Psoas muscle (tissue), 8 donors: ENCODE measurements around the gene NR6A1. TPM values are rescaled to one million over a fixed set of nuclear protein-coding genes. Genes with fewer than 3 reads are reported as not detected.

ENCODE experiments used
- ATAC-seq, 4 donors: fragments of 200-7000 bp; cut with Tn5 transposase; one replicate each; pipeline ENCODE4 v1.9.1; 2020; ENCODE audit warnings: moderate library complexity in 3 of 4, mild to moderate bottlenecking in 2 of 4
- DNase-seq, 2 donors: peaks; one replicate each; pipeline ENCODE4 v3.0.0-alpha.2; 2020
- H3K27ac ChIP-seq: fragments of 200-600 bp; one replicate; pipeline ENCODE4 v1.8.0; 2022
- H3K27me3 ChIP-seq, 3 donors: fragments of 200-600 bp in 1 of 3; one replicate each; pipeline versions ENCODE4 v1.6.1 to v1.8.0; 2013 to 2022; ENCODE audit warnings: low read length in 2 of 3, mild to moderate bottlenecking in 2 of 3, moderate library complexity in 1 of 3; ENCODE audit not compliant: insufficient read depth in 3 of 3
- H3K36me3 ChIP-seq, 2 donors: fragments of 200-600 bp in 1 of 2; one replicate each; pipeline versions ENCODE4 v1.6.1 to v1.8.0; 2013 to 2022; ENCODE audit warnings: low read depth in 1 of 2, mild to moderate bottlenecking in 1 of 2, moderate library complexity in 1 of 2; ENCODE audit not compliant: insufficient read depth in 1 of 2
- H3K4me1 ChIP-seq: fragments of 200-600 bp; one replicate; pipeline ENCODE4 v1.8.0; 2022
- H3K4me3 ChIP-seq: fragments of 200-600 bp; one replicate; pipeline ENCODE4 v1.8.0; 2022; ENCODE audit warnings: mild to moderate bottlenecking
- H3K9me3 ChIP-seq: fragments of 200-600 bp; one replicate; pipeline ENCODE4 v1.8.0; 2022
- CTCF ChIP-seq: fragments of 200-600 bp; IDR thresholded peaks from one replicate; pipeline ENCODE4 v1.8.0; 2022; ENCODE audit warnings: antibody characterized with exemption
- WGBS, 3 donors: extraction: QIAGEN DNeasy Blood & Tissue Kit; methylation state at CpG; one replicate each; pipeline versions ENCODE4 v1.1.6 to v1.1.7; 2013; 5-methylcytosine and 5-hydroxymethylcytosine counted together
- intact Hi-C, 2 donors: fragments of 100-400 bp; cut with DNase I; formaldehyde crosslinking; loops; one replicate each; pipeline versions ENCODE4 v1.11.0 to v1.14.2; 2022
- polyA plus RNA-seq, 3 donors: library from polyadenylated mRNA; stranded (reverse); fragments of 200-250 nt; gene quantifications; one replicate each; pipeline ENCODE4 v1.2.3, GENCODE V29; 2013
- total RNA-seq, 4 donors: library from RNA; stranded (reverse); fragmentation: NEBNext Ultra II Directional in 2 of 4; extraction: Animal tissue kit (Norgen Biotek cat#: 25700) in 2 of 4; gene quantifications; one replicate each; pipeline versions ENCODE4 v1.2.1 to v1.2.4, GENCODE V29; 2021 to 2023
- donor health status: healthy with polysubstance abuse.
- donor health status: DM: no; HTN: no; CAD: no; lungs with moderate emphysema.
- donor health status: Bipolar disorder and iron deficiency.
- donor health status: healthy.
- donor health status: DM: yes; HTN: yes; CAD: no.
- donor health status: DM: no; HTN: no; CAD: no.
- donor health status: DM: no; HTN: no; CAD: no.
- donor health status: DM: yes; HTN: yes; CAD: no.

Gene NR6A1
- total and polyA plus RNA-seq, 7 donors: 0.32 to 2.6 (median 0.70) TPM

- no peaks in the 10 kb centered on the region for H3K36me3 ChIP-seq
- WGBS, 3 donors: 87 to 92% (median 91%) methylated on average over 3 of the region's 3 CpGs
- intact Hi-C loops: no loop called here
These were observed 77.7 kb downstream of the NR6A1 start for GRCh38 chr9:124693403-124693802.

DNA sequence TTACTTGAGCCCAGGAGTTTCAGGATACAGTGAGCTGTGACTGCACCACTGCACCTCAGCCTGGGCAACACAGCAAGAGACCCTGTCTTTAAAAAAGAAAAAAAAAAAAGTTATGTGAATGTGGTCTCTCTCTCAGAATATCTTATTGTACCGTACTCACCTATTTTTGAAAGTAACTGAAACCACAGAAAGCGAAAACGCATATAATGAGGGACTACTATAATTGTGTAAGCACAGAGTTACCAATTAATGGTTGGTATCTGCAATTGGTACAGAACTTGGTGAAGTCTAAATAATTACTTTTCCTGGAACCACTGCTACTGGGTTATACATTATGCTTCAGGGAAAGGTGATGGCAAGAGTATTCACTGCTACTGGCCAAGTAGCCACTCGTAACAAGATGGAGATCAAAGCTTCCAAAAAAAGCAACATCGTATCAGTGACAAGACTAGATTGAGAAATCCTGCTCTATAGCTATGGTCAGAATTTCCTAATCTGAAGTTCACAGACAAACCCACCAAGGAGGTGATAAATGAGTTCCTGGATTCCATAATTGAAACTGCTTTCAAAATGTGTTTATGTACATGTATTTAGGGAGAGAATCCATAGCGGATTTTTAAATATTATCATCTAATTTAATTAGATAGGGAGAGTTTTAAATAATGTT is 82.7 kb downstream of the NR6A1 start:
- ATAC-seq: no peak
- WGBS, 3 donors: 73 to 84% (median 77%) methylated on average over 6 of the region's 6 CpGs
- intact Hi-C loops: no loop called here
- H3K27me3 ChIP-seq: no peaks in the 10 kb centered on the region
- no peak overlapping the region for H3K27ac ChIP-seq
- no peaks in the 10 kb centered on the region for H3K4me1 ChIP-seq
- no peaks in the 10 kb centered on the region for H3K36me3 ChIP-seq
- no peaks in the 10 kb centered on the region for H3K9me3 ChIP-seq
- no peak for TF ChIP-seq CTCF
- DNase-seq: no peak
- no peak overlapping the region for H3K4me3 ChIP-seq

More at GRCh38 chr9:124693403-124693802, 77.7 kb downstream of the NR6A1 start:
- Histone ChIP-seq H3K4me3 (no peak overlapping the region), H3K4me1 (no peaks in the 10 kb centered on the region), H3K27ac (no peak overlapping the region), H3K9me3 (no peaks in the 10 kb centered on the region), H3K27me3 (no peaks in the 10 kb centered on the region)
- TF ChIP-seq CTCF: no peak
- no peak for DNase-seq
- no peak for ATAC-seq

DNA sequence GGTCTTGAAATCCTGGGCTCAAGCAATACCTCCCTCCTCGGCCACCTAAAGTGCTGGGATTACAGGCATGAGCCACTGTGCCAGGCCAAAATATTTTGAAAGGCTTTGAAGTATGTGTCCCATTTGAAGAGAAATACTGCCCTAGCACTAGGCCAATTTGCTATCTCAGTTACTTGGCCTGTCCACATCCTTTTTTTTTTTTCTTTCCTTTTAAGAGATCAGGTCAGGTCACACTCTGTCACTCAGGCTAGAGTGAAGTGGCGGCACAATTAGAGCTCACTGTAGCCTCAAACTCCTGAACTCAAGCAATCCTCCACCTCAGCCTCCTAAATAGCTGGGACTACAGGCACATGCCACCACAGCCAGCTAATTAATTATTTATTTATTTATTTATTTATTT is 84.2 kb downstream of the NR6A1 start:
- Histone ChIP-seq H3K27me3 (no peaks in the 10 kb centered on the region), H3K4me1 (no peaks in the 10 kb centered on the region), H3K36me3 (no peaks in the 10 kb centered on the region), H3K4me3 (no peak overlapping the region), H3K9me3 (no peaks in the 10 kb centered on the region), H3K27ac (no peak overlapping the region)
- peak in 3 of 4 donors; percentile 40 to 68 (median 56) for ATAC-seq
- TF ChIP-seq CTCF: no peak
- intact Hi-C loops: no loop called here
- WGBS, 3 donors: 28 to 57% (median 38%) methylated on average over 2 of the region's 2 CpGs
- no peak for DNase-seq

DNA sequence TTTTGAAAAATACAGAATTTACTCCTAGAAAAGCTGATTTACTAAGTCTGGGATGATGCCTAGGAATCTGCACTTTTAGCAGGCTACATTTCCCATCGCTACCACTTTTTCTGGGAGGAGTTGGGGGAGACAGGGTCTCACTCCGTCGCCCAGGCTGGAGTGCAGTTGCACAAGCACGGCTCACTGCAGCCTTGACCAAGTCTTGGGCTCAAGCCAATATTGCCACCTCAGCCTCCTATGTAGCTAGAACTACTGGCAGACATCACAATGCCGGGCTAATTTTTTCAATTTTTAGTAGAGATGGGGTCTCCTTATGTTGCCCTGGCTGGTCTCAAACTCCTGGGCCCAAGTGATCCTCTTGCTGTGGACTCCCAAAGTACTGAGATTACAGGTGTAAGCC is 85.9 kb downstream of the NR6A1 start:
- Histone ChIP-seq H3K27me3 (no peaks in the 10 kb centered on the region), H3K4me3 (no peak overlapping the region), H3K27ac (no peak overlapping the region), H3K9me3 (no peaks in the 10 kb centered on the region), H3K36me3 (no peaks in the 10 kb centered on the region), H3K4me1 (no peaks in the 10 kb centered on the region)
- DNase-seq (no peak), ATAC-seq (peak in 2 of 4 donors; percentile 41 to 58)
- intact Hi-C loops: no loop called here
- TF ChIP-seq CTCF: no peak
- whole genome bisulfite sequencing, 3 donors: 76 to 83% (median 81%) methylated on average over 5 of the region's 5 CpGs

GRCh38 chr9:124684169-124684568 is 86.9 kb downstream of the NR6A1 start:
- DNase-seq: no peak
- 8 to 23% (median 22%) methylated on average over 1 of the region's 1 CpG for WGBS, 3 donors
- no peak overlapping the region for H3K27ac ChIP-seq
- no peaks in the 10 kb centered on the region for H3K27me3 ChIP-seq
- peak; percentile 54 to 90 (median 84) for ATAC-seq
- no peaks in the 10 kb centered on the region for H3K36me3 ChIP-seq
- no peaks in the 10 kb centered on the region for H3K9me3 ChIP-seq
- intact Hi-C loops: no loop called here
- no peak for TF ChIP-seq CTCF
- no peaks in the 10 kb centered on the region for H3K4me1 ChIP-seq
- H3K4me3 ChIP-seq: no peak overlapping the region
